ENCODE measurements around the gene PPP3CA.
"Not testable (repeated sequence)": the region's sequence is repeated elsewhere in the genome, so short reads cannot be mapped to it uniquely, and the experiment has no call there.

PPP3CA gene

GRCh38 chr4:101131058-101131457 lies 216.3 kb downstream of the PPP3CA start:
- not testable (repeated sequence) for DNase-seq

GRCh38 chr4:101128898-101129297 lies 218.4 kb downstream of the PPP3CA start:
- not testable (repeated sequence) for DNase-seq

- no peak for DNase-seq
Observed at GRCh38 chr4:101128473-101128872, 218.9 kb downstream of the PPP3CA start.

- DNase-seq: no peak
Observed at GRCh38 chr4:101127176-101127790, 220.0 kb downstream of the PPP3CA start.

GRCh38 chr4:101126059-101126458 lies 221.3 kb downstream of the PPP3CA start:
- no peak for DNase-seq

GRCh38 chr4:101125045-101125942 lies 222.0 kb downstream of the PPP3CA start:
- DNase-seq: no peak

GRCh38 chr4:101123231-101123630 lies 224.1 kb downstream of the PPP3CA start:
- DNase-seq: no peak

GRCh38 chr4:101122019-101122418 lies 225.3 kb downstream of the PPP3CA start:
- no peak for DNase-seq

- DNase-seq: no peak
Observed at GRCh38 chr4:101119141-101119540, 228.2 kb downstream of the PPP3CA start.

GRCh38 chr4:101118617-101119016 lies 228.7 kb downstream of the PPP3CA start:
- no peak for DNase-seq

- no peak for DNase-seq
Observed at GRCh38 chr4:101115887-101116286, 231.4 kb downstream of the PPP3CA start.

- DNase-seq: no peak
Observed at GRCh38 chr4:101114936-101115372, 232.4 kb downstream of the PPP3CA start.

- DNase-seq: no peak
Observed at GRCh38 chr4:101104312-101105052, 242.8 kb downstream of the PPP3CA start.

GRCh38 chr4:101103381-101104142 lies 243.8 kb downstream of the PPP3CA start:
- DNase-seq: peak; percentile 27

- DNase-seq: peak; percentile 88
Observed at GRCh38 chr4:101102114-101102742, 245.1 kb downstream of the PPP3CA start.

- no peak for DNase-seq
Observed at GRCh38 chr4:101101072-101101471, 246.3 kb downstream of the PPP3CA start.

- no peak for DNase-seq
Observed at GRCh38 chr4:101098666-101099400, 248.5 kb downstream of the PPP3CA start.

GRCh38 chr4:101092609-101093008 lies 254.7 kb downstream of the PPP3CA start:
- DNase-seq: not testable (repeated sequence)

GRCh38 chr4:101089168-101089567 lies 258.2 kb downstream of the PPP3CA start:
- DNase-seq: no peak

GRCh38 chr4:101086801-101087586 lies 260.3 kb downstream of the PPP3CA start:
- DNase-seq: no peak

- no peak for DNase-seq
Observed at GRCh38 chr4:101083131-101083530, 264.2 kb downstream of the PPP3CA start.

Measured in NCI-H446 treated with DMSO at 0.1 percent for 48 hours (cell line).